Kidney (tissue), 14 donors: ENCODE data around the gene DIAPH1. TPM values are rescaled to one million over a fixed set of nuclear protein-coding genes. Genes with fewer than 3 reads are reported as not detected.

Experiments used
- DNase-seq, 5 donors: peaks; one replicate each; pipeline ENCODE4 v3.0.0-alpha.2; 2013 to 2020
- FAIRE-seq: peaks from 2 replicates; lab custom pipeline; 2012; peaks lifted over from hg19 to GRCh38; lab: Jason Lieb, UNC
- H3K27ac ChIP-seq, 2 donors: one replicate each; pipeline ENCODE4 v1.7.0; 2013; ENCODE audit warnings: low read depth in 2 of 2, low read length in 2 of 2, inconsistent platforms in 1 of 2
- H3K27me3 ChIP-seq: one replicate; pipeline ENCODE4 v1.7.1; 2013; ENCODE audit warnings: low read length, inconsistent platforms; ENCODE audit not compliant: control insufficient read depth, insufficient read depth
- H3K36me3 ChIP-seq, 3 donors: one replicate each; pipeline versions ENCODE4 v1.7.0 to v1.7.1; 2013; ENCODE audit warnings: low read length in 3 of 3, control low read depth in 1 of 3, inconsistent platforms in 1 of 3; ENCODE audit not compliant: insufficient read depth in 3 of 3, control insufficient read depth in 2 of 3
- H3K4me1 ChIP-seq, 3 donors: one replicate each; pipeline versions ENCODE4 v1.7.0 to v1.7.1; 2013; ENCODE audit warnings: low read length in 3 of 3, inconsistent platforms in 1 of 3, low read depth in 1 of 3; ENCODE audit not compliant: control insufficient read depth in 2 of 3, insufficient read depth in 2 of 3
- H3K4me3 ChIP-seq, 3 donors: one replicate each; pipeline versions ENCODE4 v1.7.0 to v1.8.1; 2013; ENCODE audit warnings: low read length in 3 of 3, control low read depth in 1 of 3, inconsistent platforms in 1 of 3
- H3K9ac ChIP-seq, 3 donors: one replicate each; pipeline versions ENCODE4 v1.7.0 to v1.7.1; 2013; ENCODE audit warnings: low read length in 3 of 3, control low read depth in 1 of 3, inconsistent platforms in 1 of 3
- H3K9me3 ChIP-seq, 3 donors: one replicate each; pipeline versions ENCODE4 v1.7.0 to v1.7.1; 2013; ENCODE audit warnings: low read length in 3 of 3, control low read depth in 1 of 3, inconsistent platforms in 1 of 3; ENCODE audit not compliant: control insufficient read depth in 2 of 3, insufficient read depth in 1 of 3
- CTCF ChIP-seq: IDR thresholded peaks from 3 replicates; pipeline ENCODE4 v1.5.1; 2012; ENCODE audit warnings: mild to moderate bottlenecking, moderate library complexity, borderline replicate concordance; ENCODE audit not compliant: insufficient read depth; ENCODE audit errors: extremely low read depth
- intact Hi-C: fragments of 100-400 bp; cut with DNase I; formaldehyde crosslinking; loops from one replicate; pipeline ENCODE4 v1.11.1; 2022
- polyA plus RNA-seq: library from polyadenylated mRNA; stranded (reverse); fragments of 350-450 nt; fragmentation: Illumina TruSeq; extraction: RNeasy Lipid Tissue Mini Kit (QIAGEN cat#74804); gene quantifications from one replicate; pipeline ENCODE4 v1.2.3, GENCODE V29; 2014; ENCODE audit warnings: low read depth, low replicate concordance; ENCODE audit not compliant: insufficient read depth
- total RNA-seq: library from RNA; stranded (reverse); fragmentation: NEBNext Ultra II Directional; extraction: Animal tissue kit (Norgen Biotek cat#: 25700); gene quantifications from one replicate; pipeline ENCODE4 v1.2.1, GENCODE V29; 2021
- donor health status: control.
- donor health status: control.
- donor health status: control.
- donor health status: control.
- donor health status: control.
- donor health status: DM: yes; HTN: yes; CAD: no.
- donor health status: Normal renal cell carcinoma (clear cell type).

DIAPH1 gene
- total and polyA plus RNA-seq, 2 donors from 2014 or later, result 60.6 to 156 TPM

- Histone ChIP-seq H3K27ac (no peak overlapping the region), H3K4me3 (no peak overlapping the region), H3K9ac (no peak overlapping the region), H3K27me3 (no peaks in the 10 kb centered on the region), H3K9me3 (no peaks in the 10 kb centered on the region), H3K4me1 (peaks cover 0 to 3% (median 3%) of the 10 kb centered on the region in 3 donors), H3K36me3 (peaks cover 0 to 4% (median 0%) of the 10 kb centered on the region in 3 donors)
- intact Hi-C loops, result no loop called here
- DNase-seq, result no peak
- TF ChIP-seq CTCF, result no peak
- no peak for FAIRE-seq
These were observed 132.7 kb downstream of the DIAPH1 start for GRCh38 chr5:141486091-141486490.

GRCh38 chr5:141485321-141486055 is 133.3 kb downstream of the DIAPH1 start:
- intact Hi-C loops, result no loop called here
- peak overlapping the region in 1 of 3 donors; percentile 6 for H3K9ac ChIP-seq
- H3K27ac ChIP-seq, result no peak overlapping the region
- peaks cover 0 to 4% (median 0%) of the 10 kb centered on the region in 3 donors for H3K36me3 ChIP-seq
- no peaks in the 10 kb centered on the region for H3K27me3 ChIP-seq
- TF ChIP-seq CTCF, result no peak
- H3K9me3 ChIP-seq, result no peaks in the 10 kb centered on the region
- peak overlapping the region; percentile 20 to 40 (median 35) for H3K4me3 ChIP-seq
- peaks cover 0 to 3% (median 3%) of the 10 kb centered on the region in 3 donors for H3K4me1 ChIP-seq
- DNase-seq, result peak in 1 of 5 donors; percentile 49
- no peak for FAIRE-seq

- FAIRE-seq (no peak), DNase-seq (peak in 4 of 5 donors; percentile 80 to 87 (median 83))
- Histone ChIP-seq H3K4me3 (peak within 1 kb of the TSS; percentile 20 to 40 (median 35)), H3K27ac (no peak within 1 kb of the TSS), H3K9me3 (no peaks in the 10 kb centered on the region), H3K9ac (peak within 1 kb of the TSS in 1 of 3 donors; percentile 6), H3K4me1 (peaks cover 0 to 4% (median 3%) of the 10 kb centered on the region in 3 donors), H3K36me3 (peaks cover 0 to 4% (median 0%) of the 10 kb centered on the region in 3 donors), H3K27me3 (no peaks in the 10 kb centered on the region)
- no peak for TF ChIP-seq CTCF
- intact Hi-C loops, result no loop called here
These were observed 134.0 kb downstream of the DIAPH1 start, which contains the start of gene PCDHGC4 for GRCh38 chr5:141484641-141485311. Gene PCDHGC4 (plus strand): TSS chr5:141485030. CDS start chr5:141485174, 144 bp downstream.
